HG03039 (cell line): ENCODE results near the gene LVRN.
A peak's percentile ranks its signal among the peaks of the same experiment; 100 is the strongest.

ENCODE experiments used
- ATAC-seq: cut with Tn5 transposase; IDR thresholded peaks from one replicate; pipeline ENCODE4 v1.9.1; 2021; ENCODE audit warnings: mild to moderate bottlenecking, moderate library complexity; ENCODE audit not compliant: unreplicated experiment

LVRN gene

GRCh38 chr5:116013207-116013785 lies 51.0 kb downstream of the LVRN start:
- ATAC-seq: no peak

DNA sequence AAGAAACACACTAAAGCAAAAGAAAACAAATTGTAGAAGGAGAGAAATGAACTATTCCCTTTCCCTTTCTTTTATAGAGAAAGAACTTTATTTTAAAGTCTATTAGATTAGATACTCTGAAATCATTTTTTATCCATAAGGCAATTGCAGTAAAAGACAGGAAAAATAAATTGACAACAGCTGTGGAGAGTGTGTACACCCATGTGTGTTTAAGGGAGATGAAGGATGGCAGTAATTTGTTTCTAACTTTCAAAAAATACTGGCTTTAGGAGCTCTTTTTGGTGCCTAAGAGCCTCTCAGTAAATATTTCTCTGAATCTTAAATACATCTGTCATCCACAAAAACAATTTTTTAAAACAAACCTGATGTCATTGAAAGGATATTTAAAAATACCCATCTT lies 51.7 kb downstream of the LVRN start:
- ATAC-seq: no peak

GRCh38 chr5:116023619-116024018 lies 61.3 kb downstream of the LVRN start:
- ATAC-seq: no peak

DNA sequence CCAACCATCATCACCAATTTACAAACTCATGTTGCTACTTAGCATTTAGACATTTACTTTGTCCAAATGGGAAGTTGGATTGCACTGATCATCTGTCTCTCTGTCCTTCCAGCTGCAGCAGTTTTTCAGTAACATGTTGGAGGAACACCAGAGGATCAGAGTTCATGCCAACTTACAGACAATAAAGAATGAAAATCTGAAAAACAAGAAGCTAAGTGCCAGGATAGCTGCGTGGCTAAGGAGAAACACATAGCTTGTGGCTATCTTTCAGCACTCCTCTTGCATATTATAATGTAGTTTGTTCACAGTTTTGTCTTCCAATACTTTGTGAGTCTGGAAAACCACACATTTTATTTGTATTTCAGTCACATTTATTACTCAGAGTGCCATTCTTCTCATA lies 63.6 kb downstream of the LVRN start:
- ATAC-seq: no peak

GRCh38 chr5:116032094-116032517 lies 69.8 kb downstream of the LVRN start, which contains the start of gene ARL14EPL:
TSS of gene ARL14EPL (plus strand) at chr5:116032472. CDS start at chr5:116051466, 18,994 bp downstream.
- ATAC-seq: peak; percentile 79

DNA sequence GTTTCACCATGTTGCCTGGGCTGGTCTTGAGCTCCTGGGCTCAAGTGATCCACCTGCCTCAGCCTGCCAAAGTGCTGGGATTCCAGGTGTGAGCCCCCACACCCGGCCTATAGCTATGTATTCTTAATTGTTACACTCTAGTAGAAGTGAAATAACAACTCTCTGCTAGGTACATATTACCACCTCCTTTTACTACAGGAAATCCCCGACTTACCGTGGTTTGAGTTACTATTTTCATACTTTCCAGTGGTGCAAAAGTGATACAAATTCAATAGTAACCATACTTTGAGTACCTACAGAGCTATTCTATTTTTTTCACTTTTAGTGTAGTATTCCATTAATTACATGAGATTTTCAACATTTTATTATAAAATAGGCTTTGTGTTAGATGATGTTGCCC lies 70.7 kb downstream of the LVRN start:
- no peak for ATAC-seq

GRCh38 chr5:116035123-116035522 lies 72.8 kb downstream of the LVRN start:
- no peak for ATAC-seq

GRCh38 chr5:116037236-116037822 lies 75.1 kb downstream of the LVRN start:
- ATAC-seq: no peak

DNA sequence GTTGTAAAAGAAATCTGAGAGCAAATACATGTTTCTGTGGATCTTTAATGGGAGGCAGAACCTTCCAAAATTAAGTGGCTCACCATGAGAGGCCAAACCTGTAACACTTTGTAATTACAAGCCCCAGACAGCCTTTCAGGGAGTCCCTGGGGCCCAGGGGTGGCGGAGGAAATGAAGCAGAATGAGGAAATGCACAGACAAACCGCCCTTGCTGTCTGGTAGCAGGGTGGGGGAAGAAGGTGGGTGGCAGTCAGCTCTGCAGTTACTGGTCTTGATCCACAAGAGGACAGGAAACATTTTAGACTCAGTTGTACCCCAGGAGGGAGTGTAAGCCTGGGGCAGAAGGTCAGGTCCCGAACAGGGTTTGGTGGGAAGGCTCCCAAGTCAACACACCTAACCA lies 76.5 kb downstream of the LVRN start:
- peak; percentile 88 for ATAC-seq

- ATAC-seq: no peak
Observed at GRCh38 chr5:116042375-116042774, 80.1 kb downstream of the LVRN start.

- no peak for ATAC-seq
Observed at GRCh38 chr5:116044073-116044472, 81.8 kb downstream of the LVRN start.

DNA sequence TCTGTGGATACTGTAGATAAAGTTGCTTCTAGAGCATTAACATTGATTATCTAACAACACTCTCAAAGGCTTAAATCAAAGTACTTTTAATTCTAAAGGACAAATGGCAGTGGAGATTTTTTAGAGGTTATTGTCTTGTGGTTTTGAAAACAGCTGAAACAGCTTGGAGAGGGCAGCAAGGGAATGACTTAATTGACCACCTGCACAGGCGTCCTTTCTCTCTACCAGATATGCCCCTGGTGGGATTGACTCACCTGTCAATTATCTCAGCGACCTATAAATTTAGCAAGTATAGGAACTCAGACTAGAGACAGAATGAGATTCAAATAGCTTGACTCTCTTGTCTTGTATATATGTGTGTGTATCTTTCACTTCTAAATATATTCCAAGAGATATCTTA lies 83.5 kb downstream of the LVRN start:
- no peak for ATAC-seq

- no peak for ATAC-seq
Observed at GRCh38 chr5:116046261-116046660, 84.0 kb downstream of the LVRN start.

- ATAC-seq: no peak
Observed at GRCh38 chr5:116046823-116047222, 84.5 kb downstream of the LVRN start.

DNA sequence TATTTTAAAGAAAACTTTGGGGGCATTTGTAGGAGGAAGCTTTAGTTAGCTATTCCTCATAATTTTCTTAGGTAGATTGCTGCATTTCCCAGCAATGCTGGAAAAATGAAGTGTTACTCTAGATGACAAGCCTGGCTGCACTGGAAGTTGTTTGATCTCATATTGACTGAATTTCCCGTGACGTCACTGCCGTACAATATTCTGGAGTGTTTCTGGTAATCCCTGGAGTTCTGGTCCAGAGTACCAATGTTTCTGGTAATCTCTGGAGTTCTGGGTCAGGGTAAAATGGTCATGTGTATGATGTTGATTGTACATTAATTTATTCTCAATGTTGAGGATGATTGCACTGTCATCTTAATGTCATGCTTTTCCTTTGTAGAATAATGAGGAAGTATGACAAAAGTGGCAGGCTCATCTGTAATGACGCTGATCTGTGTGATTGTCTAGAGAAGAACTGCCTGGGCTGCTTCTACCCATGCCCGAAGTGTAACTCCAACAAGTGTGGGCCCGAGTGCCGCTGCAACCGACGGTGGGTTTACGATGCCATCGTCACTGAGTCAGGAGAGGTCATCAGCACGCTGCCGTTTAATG lies 96.2 kb downstream of the LVRN start:
- ATAC-seq: no peak

GRCh38 chr5:116062352-116062751 lies 100.1 kb downstream of the LVRN start:
- ATAC-seq: no peak

DNA sequence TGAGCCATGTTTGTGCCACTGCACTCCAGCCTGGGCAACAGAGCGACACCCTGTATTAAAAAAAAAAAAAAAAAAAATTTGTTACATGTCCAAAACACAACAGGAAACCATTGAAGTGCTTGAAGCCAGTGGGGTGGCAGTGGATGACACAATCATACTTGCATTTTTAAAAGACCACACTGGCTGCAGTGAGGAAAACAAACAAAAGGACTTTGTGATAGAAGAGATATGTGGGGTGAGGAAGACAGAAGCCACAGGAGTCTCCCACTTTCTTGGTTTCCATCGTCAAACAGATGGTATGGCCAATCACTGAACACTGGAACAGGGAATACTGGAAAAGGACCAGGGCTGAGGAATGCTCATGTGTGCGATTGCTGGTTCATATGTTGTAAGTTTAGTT lies 101.7 kb downstream of the LVRN start:
- ATAC-seq: no peak

DNA sequence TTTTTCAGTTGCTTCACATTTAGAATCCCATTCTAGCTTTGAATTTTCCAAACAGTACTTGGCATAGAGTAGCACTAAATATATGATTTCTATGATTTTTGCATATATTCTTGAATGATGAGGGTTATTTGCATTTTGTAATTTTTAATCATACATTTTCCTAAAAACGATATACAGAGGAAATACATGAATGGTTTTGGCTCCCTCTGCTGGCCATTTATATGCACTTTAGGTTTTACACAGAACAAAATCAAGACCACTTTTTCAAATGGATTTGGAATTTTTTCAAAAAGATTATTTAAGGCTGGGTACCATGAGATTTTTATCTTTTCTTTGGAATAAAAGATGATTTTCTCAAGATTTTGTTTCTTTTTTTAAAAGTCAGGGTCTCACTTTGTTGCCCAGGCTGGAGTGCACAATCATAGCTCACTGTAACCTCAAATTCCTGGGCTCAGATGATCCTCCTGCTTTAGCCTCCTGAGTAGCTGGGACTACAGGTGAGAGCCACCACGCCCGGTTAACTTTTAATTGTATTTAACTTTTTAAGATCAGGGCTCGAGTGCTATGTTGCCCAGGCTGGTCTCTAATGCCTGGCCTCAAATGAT lies 105.9 kb downstream of the LVRN start:
- ATAC-seq: no peak

GRCh38 chr5:116071211-116071610 lies 108.9 kb downstream of the LVRN start:
- ATAC-seq: no peak

- no peak for ATAC-seq
Observed at GRCh38 chr5:116075191-116075831, 113.0 kb downstream of the LVRN start.

DNA sequence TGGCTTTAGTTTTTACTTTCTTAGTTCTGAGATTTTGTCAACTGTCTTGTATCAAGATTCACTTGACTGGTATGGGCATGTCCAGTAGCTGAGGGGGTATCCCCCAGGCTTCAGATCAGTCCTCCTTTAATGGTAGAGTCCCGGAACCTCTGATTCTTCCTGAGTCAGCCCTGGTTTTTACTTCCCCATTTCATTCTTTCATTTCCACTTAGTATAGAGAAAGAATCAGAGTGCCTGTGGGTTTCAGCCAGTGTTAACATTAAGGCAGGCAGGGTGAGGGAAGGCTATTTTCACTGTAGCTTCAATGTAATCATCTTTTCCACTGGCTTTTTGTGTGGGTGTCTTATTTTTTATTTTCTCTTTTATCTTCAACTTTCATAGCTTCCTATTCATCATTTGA lies 114.2 kb downstream of the LVRN start:
- peak; percentile 99 for ATAC-seq
